Fibroblast of lung (primary cell): ENCODE data around the gene NUDT14. TPM values are rescaled to one million over a fixed set of nuclear protein-coding genes. Genes with fewer than 3 reads are reported as not detected.

Source experiments
- DNase-seq, 2 donors: peaks; one replicate each; pipeline versions ENCODE4 v3.0.0 to v3.0.0-alpha.2; 2010; ENCODE audit warnings: low read depth in 2 of 2
- H2AFZ ChIP-seq: 2 replicates; pipeline ENCODE4 v1.5.1; 2012; ENCODE audit warnings: low read length, control low read depth, inconsistent platforms
- H3K27ac ChIP-seq: 2 replicates; pipeline ENCODE4 v1.5.1; 2011; ENCODE audit warnings: low read length, control low read depth; ENCODE audit not compliant: insufficient read depth
- H3K27me3 ChIP-seq: 2 replicates; pipeline ENCODE4 v1.5.1; 2011; ENCODE audit warnings: mild to moderate bottlenecking, low read length; ENCODE audit not compliant: control insufficient read depth, insufficient read depth
- H3K36me3 ChIP-seq: 2 replicates; pipeline ENCODE4 v1.5.1; 2011; ENCODE audit warnings: low read length; ENCODE audit not compliant: control insufficient read depth, insufficient read depth
- H3K4me1 ChIP-seq: 2 replicates; pipeline ENCODE4 v1.5.1; 2011; ENCODE audit warnings: low read length; ENCODE audit not compliant: control insufficient read depth, insufficient read depth; ENCODE audit errors: extremely low read depth
- H3K4me2 ChIP-seq: 2 replicates; pipeline ENCODE4 v1.5.1; 2011; ENCODE audit warnings: low read length, control low read depth; ENCODE audit not compliant: insufficient read depth; ENCODE audit errors: extremely low read depth
- H3K4me3 ChIP-seq, 4 experiments: fragments of 200-600 bp in 1 of 4; sonication (generic) in 1 of 4; replicated peaks in 1 of 4; 2 replicates each; pipeline ENCODE4 v1.5.1; 2011 to 2016; ENCODE audit warnings: low read length in 4 of 4, low read depth in 3 of 4, mild to moderate bottlenecking in 3 of 4, control low read depth in 2 of 4, inconsistent platforms in 1 of 4, mixed read lengths in 1 of 4; ENCODE audit not compliant: insufficient read depth in 1 of 4; ENCODE audit errors: control extremely low read depth in 1 of 4
- H3K79me2 ChIP-seq: 2 replicates; pipeline ENCODE4 v1.5.1; 2012; ENCODE audit warnings: mild to moderate bottlenecking, low read length, inconsistent platforms; ENCODE audit not compliant: control insufficient read depth, insufficient read depth
- H3K9ac ChIP-seq: 2 replicates; pipeline ENCODE4 v1.5.1; 2011; ENCODE audit warnings: mild to moderate bottlenecking, low read length, control low read depth; ENCODE audit not compliant: insufficient read depth
- H3K9me3 ChIP-seq: 2 replicates; pipeline ENCODE4 v1.5.1; 2012; ENCODE audit warnings: low read depth, low read length; ENCODE audit not compliant: control insufficient read depth, insufficient read depth
- H4K20me1 ChIP-seq: 2 replicates; pipeline ENCODE4 v1.5.1; 2011; ENCODE audit warnings: low read length; ENCODE audit not compliant: control insufficient read depth, insufficient read depth; ENCODE audit errors: extremely low read depth
- EZH2 ChIP-seq: IDR thresholded peaks from 2 replicates; pipeline ENCODE4 v1.5.1; 2012; ENCODE audit warnings: low read length, control low read depth, mild to moderate bottlenecking; ENCODE audit errors: missing control alignments
- polyA plus RNA-seq, 2 donors: library from polyadenylated mRNA; depleted of rRNA in 1 of 2; stranded (reverse) in 1 of 2; unstranded in 1 of 2; fragments of >200 nt; gene quantifications; 2 replicates each; pipeline ENCODE4 v1.2.1, GENCODE V29; 2011 to 2012; ENCODE audit warnings: missing spikeins in 1 of 2
- total RNA-seq: library from RNA; depleted of rRNA; stranded (reverse); fragments of >200 nt; gene quantifications from 2 replicates; pipeline ENCODE4 v1.2.1, GENCODE V29; 2014
- TF ChIP-seq, protein P1 (sequence below), 2 donors: IDR thresholded peaks in 1 of 2; conservative IDR thresholded peaks in 1 of 2; 1 replicate in 1 of 2; 2 replicates in 1 of 2; pipeline ENCODE4 v1.5.1; 2011 to 2012; ENCODE audit warnings: low read length in 2 of 2, control low read depth in 1 of 2, inconsistent platforms in 1 of 2, low read depth in 1 of 2, mild to moderate bottlenecking in 1 of 2

NUDT14 gene
- total and polyA plus RNA-seq, 2 donors (not counting 1 experiment from before 2014, with no cell fraction given), result 6.7 to 14.2 TPM

DNA sequence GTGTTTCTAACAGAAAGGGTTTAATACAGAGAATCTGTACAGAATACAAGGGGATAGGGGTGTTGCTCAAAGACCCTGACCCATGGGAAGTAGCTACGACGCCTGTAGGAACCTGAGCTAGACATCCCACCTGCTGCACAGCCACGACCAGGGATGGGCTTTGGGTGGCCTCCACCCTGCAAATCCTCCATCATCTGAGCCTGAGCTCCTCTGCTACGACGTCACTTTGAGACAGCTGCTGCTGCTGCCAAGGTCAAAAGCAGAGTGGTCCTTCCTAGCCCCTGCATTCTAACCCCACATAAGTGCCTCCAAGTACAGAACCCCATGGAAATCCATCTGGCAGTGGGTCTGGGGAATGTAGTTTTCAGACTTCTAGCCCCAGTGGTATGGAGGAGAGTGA, 56.3 kb downstream of the NUDT14 start:
- Histone ChIP-seq H4K20me1 (no peaks in the 10 kb centered on the region), H3K27ac (no peak overlapping the region), H3K9me3 (no peaks in the 10 kb centered on the region), H3K79me2 (no peaks in the 10 kb centered on the region), H3K4me3 (no peak overlapping the region), H3K4me2 (no peak overlapping the region), H3K36me3 (no peaks in the 10 kb centered on the region), H3K4me1 (no peaks in the 10 kb centered on the region), H2AFZ (no peak overlapping the region), H3K27me3 (peaks cover 2% of the 10 kb centered on the region), H3K9ac (no peak overlapping the region)
- TF ChIP-seq, protein P1, sequence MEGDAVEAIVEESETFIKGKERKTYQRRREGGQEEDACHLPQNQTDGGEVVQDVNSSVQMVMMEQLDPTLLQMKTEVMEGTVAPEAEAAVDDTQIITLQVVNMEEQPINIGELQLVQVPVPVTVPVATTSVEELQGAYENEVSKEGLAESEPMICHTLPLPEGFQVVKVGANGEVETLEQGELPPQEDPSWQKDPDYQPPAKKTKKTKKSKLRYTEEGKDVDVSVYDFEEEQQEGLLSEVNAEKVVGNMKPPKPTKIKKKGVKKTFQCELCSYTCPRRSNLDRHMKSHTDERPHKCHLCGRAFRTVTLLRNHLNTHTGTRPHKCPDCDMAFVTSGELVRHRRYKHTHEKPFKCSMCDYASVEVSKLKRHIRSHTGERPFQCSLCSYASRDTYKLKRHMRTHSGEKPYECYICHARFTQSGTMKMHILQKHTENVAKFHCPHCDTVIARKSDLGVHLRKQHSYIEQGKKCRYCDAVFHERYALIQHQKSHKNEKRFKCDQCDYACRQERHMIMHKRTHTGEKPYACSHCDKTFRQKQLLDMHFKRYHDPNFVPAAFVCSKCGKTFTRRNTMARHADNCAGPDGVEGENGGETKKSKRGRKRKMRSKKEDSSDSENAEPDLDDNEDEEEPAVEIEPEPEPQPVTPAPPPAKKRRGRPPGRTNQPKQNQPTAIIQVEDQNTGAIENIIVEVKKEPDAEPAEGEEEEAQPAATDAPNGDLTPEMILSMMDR (conservative IDR thresholded peaks at IDR 0.05 in 1 of 2, IDR thresholded peaks at IDR 0.05 in 1 of 2; ENCODE audit: low read depth in 1 of 2, low read length in 2 of 2), result no peak
- TF ChIP-seq EZH2, result no peak
- DNase-seq, result no peak

DNA sequence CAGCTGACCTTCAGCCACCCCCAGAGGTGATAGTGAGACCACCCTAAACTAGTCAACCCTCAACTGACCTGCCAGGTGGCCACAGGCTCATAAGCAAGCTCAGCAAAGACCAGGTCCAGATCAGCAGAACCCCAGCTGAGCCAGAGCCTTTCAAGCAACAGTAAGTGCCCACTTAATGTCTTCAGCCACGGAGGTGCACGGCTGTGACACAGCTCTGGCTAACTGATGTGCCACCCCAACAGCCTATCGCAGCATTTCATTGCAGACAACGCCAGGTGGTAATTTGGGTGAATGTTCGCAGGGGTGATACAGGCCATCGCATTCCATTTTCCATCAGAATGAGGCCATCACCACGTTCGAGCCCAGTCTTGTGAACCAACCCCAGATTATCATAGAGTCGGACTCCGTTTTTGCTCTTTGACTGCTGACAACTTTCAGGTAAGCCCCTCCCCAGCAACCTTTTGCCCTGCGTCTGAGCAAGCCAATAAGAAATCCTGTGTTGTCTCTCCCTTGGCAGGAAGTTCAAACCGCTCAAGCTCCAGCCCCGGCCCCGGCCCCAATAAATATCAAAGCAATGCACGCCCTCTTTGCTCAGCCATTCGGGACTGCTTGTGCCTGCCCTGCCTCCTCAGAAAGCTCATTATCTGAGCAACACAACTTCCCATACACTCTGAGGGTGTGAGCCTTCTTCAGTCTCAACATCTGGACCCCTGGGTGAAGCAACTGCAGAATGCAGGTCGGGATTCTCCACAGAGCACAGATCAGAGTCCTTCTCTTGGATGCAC, 56.9 kb downstream of the NUDT14 start:
- no peaks in the 10 kb centered on the region for H3K4me1 ChIP-seq
- H3K27ac ChIP-seq, result no peak overlapping the region
- H3K27me3 ChIP-seq, result peaks cover 2% of the 10 kb centered on the region
- no peak overlapping the region for H3K9ac ChIP-seq
- H2AFZ ChIP-seq, result no peak overlapping the region
- H3K4me2 ChIP-seq, result no peak overlapping the region
- no peak for DNase-seq
- no peaks in the 10 kb centered on the region for H3K79me2 ChIP-seq
- no peak overlapping the region for H3K4me3 ChIP-seq
- no peak for TF ChIP-seq EZH2
- TF ChIP-seq, protein P1 (conservative IDR thresholded peaks at IDR 0.05 in 1 of 2, IDR thresholded peaks at IDR 0.05 in 1 of 2; ENCODE audit: low read depth in 1 of 2, low read length in 2 of 2), result no peak
- no peaks in the 10 kb centered on the region for H4K20me1 ChIP-seq
- H3K9me3 ChIP-seq, result no peaks in the 10 kb centered on the region
- no peaks in the 10 kb centered on the region for H3K36me3 ChIP-seq

DNA sequence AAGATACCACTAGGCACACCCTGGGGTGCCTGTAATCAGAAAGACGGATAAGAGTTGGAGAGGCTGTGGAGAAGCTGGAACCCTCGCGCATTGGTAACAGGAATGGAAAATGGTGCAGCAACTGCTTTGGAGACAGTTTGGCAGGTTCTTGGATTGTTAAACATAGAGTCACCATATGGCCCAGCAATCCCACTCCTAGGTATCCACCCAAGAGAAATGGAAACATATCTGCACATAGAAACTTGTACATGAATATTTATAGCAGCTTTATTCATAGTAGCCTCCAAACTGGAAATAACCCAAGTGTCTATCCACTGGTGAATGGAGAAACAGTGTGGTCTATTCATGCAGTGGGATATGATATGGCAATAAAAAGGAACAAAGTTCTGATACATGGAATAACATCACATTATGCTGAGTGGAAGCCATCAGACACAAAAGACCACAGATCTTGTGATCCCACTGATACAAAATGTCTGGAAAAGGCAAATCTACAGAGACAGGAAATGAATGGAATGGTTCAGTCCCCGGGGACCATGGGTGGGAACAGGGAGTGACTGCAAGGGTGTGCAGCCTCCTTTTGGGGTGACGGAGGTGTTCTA, 57.9 kb downstream of the NUDT14 start:
- H3K9me3 ChIP-seq, result no peaks in the 10 kb centered on the region
- H3K4me2 ChIP-seq, result no peak overlapping the region
- H3K36me3 ChIP-seq, result no peaks in the 10 kb centered on the region
- no peak overlapping the region for H2AFZ ChIP-seq
- DNase-seq, result no peak
- H3K9ac ChIP-seq, result no peak overlapping the region
- no peaks in the 10 kb centered on the region for H4K20me1 ChIP-seq
- H3K79me2 ChIP-seq, result no peaks in the 10 kb centered on the region
- no peak overlapping the region for H3K27ac ChIP-seq
- peaks cover 6% of the 10 kb centered on the region for H3K27me3 ChIP-seq
- no peak overlapping the region for H3K4me3 ChIP-seq
- TF ChIP-seq EZH2, result no peak
- TF ChIP-seq, protein P1 (conservative IDR thresholded peaks at IDR 0.05 in 1 of 2, IDR thresholded peaks at IDR 0.05 in 1 of 2; ENCODE audit: low read depth in 1 of 2, low read length in 2 of 2), result no peak
- no peaks in the 10 kb centered on the region for H3K4me1 ChIP-seq
